Mucosa of descending colon (tissue), 3 donors: ENCODE results near the gene ADGRB2. TPM values are rescaled to one million over a fixed set of nuclear protein-coding genes. Genes with fewer than 3 reads are reported as not detected.

Experiments
- ATAC-seq: fragments of 200-7000 bp; cut with Tn5 transposase; one replicate; pipeline ENCODE4 v1.9.1; 2020; ENCODE audit warnings: mild to moderate bottlenecking, moderate library complexity
- DNase-seq, 3 donors: peaks; one replicate each; pipeline ENCODE4 v3.0.0-alpha.2; 2020
- H3K36me3 ChIP-seq: fragments of 200-600 bp; one replicate; pipeline ENCODE4 v1.8.0; 2021; ENCODE audit warnings: low read depth, mild to moderate bottlenecking
- H3K4me1 ChIP-seq: fragments of 200-600 bp; one replicate; pipeline ENCODE4 v1.8.0; 2021; ENCODE audit warnings: low read depth, mild to moderate bottlenecking
- H3K4me3 ChIP-seq: fragments of 200-600 bp; one replicate; pipeline ENCODE4 v1.8.0; 2021; ENCODE audit warnings: mild to moderate bottlenecking
- H3K9me3 ChIP-seq: fragments of 200-600 bp; one replicate; pipeline ENCODE4 v1.8.0; 2021; ENCODE audit warnings: mild to moderate bottlenecking
- CTCF ChIP-seq: fragments of 200-600 bp; IDR thresholded peaks from one replicate; pipeline ENCODE4 v1.8.0; 2022; ENCODE audit warnings: antibody characterized with exemption, mild to moderate bottlenecking
- intact Hi-C, 2 donors: fragments of 100-400 bp; cut with DNase I in 1 of 2; cut with micrococcal nuclease in 1 of 2; formaldehyde crosslinking; loops; one replicate each; pipeline versions ENCODE4 v1.11.0 to v1.11.1; 2022; cut with DNase I, micrococcal nuclease
- total RNA-seq, 3 donors: library from RNA; stranded (reverse); fragmentation: NEBNext Ultra II Directional in 2 of 3; extraction: Animal tissue kit (Norgen Biotek cat#: 25700) in 2 of 3; gene quantifications; one replicate each; pipeline versions ENCODE4 v1.2.1 to v1.2.4, GENCODE V29; 2021 to 2023
- donor health status: DM: no; HTN: no; CAD: no; lungs with moderate emphysema.
- donor health status: DM: no; HTN: no; CAD: no.
- donor health status: DM: no; HTN: yes; CAD: no.

ADGRB2 gene
- total RNA-seq, 3 donors from 2014 or later: 0.55 to 3.8 (median 0.65) TPM

GRCh38 chr1:31730336-31731048 is 33.6 kb downstream of the ADGRB2 start:
- no peaks in the 10 kb centered on the region for H3K36me3 ChIP-seq
- H3K4me1 ChIP-seq: no peaks in the 10 kb centered on the region
- no peak overlapping the region for H3K4me3 ChIP-seq
- no peak for TF ChIP-seq CTCF
- intact Hi-C loops: no loop called here
- H3K9me3 ChIP-seq: no peaks in the 10 kb centered on the region
- no peak for DNase-seq
- no peak for ATAC-seq

GRCh38 chr1:31727849-31728248 is 36.3 kb downstream of the ADGRB2 start:
- intact Hi-C loops: no loop called here

GRCh38 chr1:31727195-31727594 is 36.9 kb downstream of the ADGRB2 start:
- Histone ChIP-seq H3K36me3 (no peaks in the 10 kb centered on the region), H3K9me3 (no peaks in the 10 kb centered on the region), H3K4me1 (no peaks in the 10 kb centered on the region), H3K4me3 (no peak overlapping the region)
- intact Hi-C loops: no loop called here
- TF ChIP-seq CTCF: no peak
- DNase-seq (no peak), ATAC-seq (no peak)

More at GRCh38 chr1:31727849-31728248, 36.3 kb downstream of the ADGRB2 start:
- H3K4me3 ChIP-seq: no peak overlapping the region
- DNase-seq: no peak
- H3K36me3 ChIP-seq: no peaks in the 10 kb centered on the region
- no peak for ATAC-seq
- TF ChIP-seq CTCF: no peak
- H3K9me3 ChIP-seq: no peaks in the 10 kb centered on the region
- H3K4me1 ChIP-seq: no peaks in the 10 kb centered on the region

- intact Hi-C loops: no loop called here
- Histone ChIP-seq H3K9me3 (no peaks in the 10 kb centered on the region), H3K4me3 (no peak overlapping the region), H3K4me1 (no peaks in the 10 kb centered on the region), H3K36me3 (no peaks in the 10 kb centered on the region)
- DNase-seq (no peak), ATAC-seq (no peak)
- no peak for TF ChIP-seq CTCF
These were observed 37.4 kb downstream of the ADGRB2 start for GRCh38 chr1:31726715-31727114.

- no peak overlapping the region for H3K4me3 ChIP-seq
- intact Hi-C loops: no loop called here
- no peaks in the 10 kb centered on the region for H3K4me1 ChIP-seq
- DNase-seq: peak in 1 of 3 donors; percentile 47
- no peaks in the 10 kb centered on the region for H3K36me3 ChIP-seq
- no peak for TF ChIP-seq CTCF
- no peaks in the 10 kb centered on the region for H3K9me3 ChIP-seq
- ATAC-seq: peak; percentile 22
These were observed 38.2 kb downstream of the ADGRB2 start for GRCh38 chr1:31725777-31726535.
